Right ventricle myocardium superior (tissue), 1 donor: ENCODE results near the gene KRT16. TPM values are rescaled to one million over a fixed set of nuclear protein-coding genes. Genes with fewer than 3 reads are reported as not detected.
"Not testable (repeated sequence)": the region's sequence is repeated elsewhere in the genome, so short reads cannot be mapped to it uniquely, and the experiment has no call there.

Source experiments
- ATAC-seq: fragments of 200-7000 bp; cut with Tn5 transposase; one replicate; pipeline ENCODE4 v1.9.1; 2020; ENCODE audit warnings: mild to moderate bottlenecking; ENCODE audit not compliant: poor library complexity
- DNase-seq: peaks from one replicate; pipeline ENCODE4 v3.0.0-alpha.2; 2020
- intact Hi-C: fragments of 100-400 bp; cut with DNase I; formaldehyde crosslinking; loops from one replicate; pipeline ENCODE4 v1.11.2; 2022
- total RNA-seq: library from RNA; stranded (reverse); fragmentation: NEBNext Ultra II Directional; extraction: Animal tissue kit (Norgen Biotek cat#: 25700); gene quantifications from one replicate; pipeline ENCODE4 v1.2.1, GENCODE V29; 2021
- donor health status: DM: no; HTN: yes; CAD: no; lungs with severe emphysema.

The KRT16 gene
- total RNA-seq, 1 donor from 2014 or later, result not detected

GRCh38 chr17:41620583-41621434, 8.2 kb upstream of the KRT16 start:
- intact Hi-C loops, result no loop called here
- no peak for DNase-seq
- ATAC-seq, result no peak

- DNase-seq, result not testable (repeated sequence)
Observed at GRCh38 chr17:41619927-41620582, 7.5 kb upstream of the KRT16 start.

GRCh38 chr17:41619036-41619926, 6.7 kb upstream of the KRT16 start:
- DNase-seq (no peak), ATAC-seq (no peak)
- intact Hi-C loops, result no loop called here

More at GRCh38 chr17:41619927-41620582, 7.5 kb upstream of the KRT16 start:
- intact Hi-C loops, ATAC-seq: not testable (repeated sequence)

GRCh38 chr17:41618341-41619035, 5.9 kb upstream of the KRT16 start:
- DNase-seq, result no peak
- intact Hi-C loops, result no loop called here
- no peak for ATAC-seq

GRCh38 chr17:41617698-41618097, 5.1 kb upstream of the KRT16 start:
- ATAC-seq (no peak), DNase-seq (no peak)
- intact Hi-C loops, result no loop called here

- ATAC-seq (no peak), DNase-seq (no peak)
Observed at GRCh38 chr17:41617136-41617535, 4.6 kb upstream of the KRT16 start.

GRCh38 chr17:41616486-41616885, 3.9 kb upstream of the KRT16 start:
- ATAC-seq, intact Hi-C loops, DNase-seq: not testable (repeated sequence)

More at GRCh38 chr17:41617136-41617535, 4.6 kb upstream of the KRT16 start:
- intact Hi-C loops, result no loop called here

- intact Hi-C loops, result no loop called here
- DNase-seq, result no peak
Observed at GRCh38 chr17:41615454-41615853, 2.9 kb upstream of the KRT16 start.

GRCh38 chr17:41614767-41615166, 2.2 kb upstream of the KRT16 start:
- intact Hi-C loops, DNase-seq, ATAC-seq: not testable (repeated sequence)

More at GRCh38 chr17:41615454-41615853, 2.9 kb upstream of the KRT16 start:
- no peak for ATAC-seq

- no peak for DNase-seq
- intact Hi-C loops, result no loop called here
- no peak for ATAC-seq
Observed at GRCh38 chr17:41614098-41614497, 1.5 kb upstream of the KRT16 start.

- DNase-seq, result no peak
- intact Hi-C loops, result no loop called here
- ATAC-seq, result no peak
Observed at GRCh38 chr17:41613277-41614082, 913 bp upstream of the KRT16 start.

GRCh38 chr17:41610965-41611640, 1.5 kb downstream of the KRT16 start:
- ATAC-seq (no peak), DNase-seq (no peak)
- intact Hi-C loops, result no loop called here

GRCh38 chr17:41610061-41610517, 2.5 kb downstream of the KRT16 start:
- intact Hi-C loops, ATAC-seq, DNase-seq: not testable (repeated sequence)

- intact Hi-C loops, DNase-seq, ATAC-seq: not testable (repeated sequence)
Observed at GRCh38 chr17:41606930-41607329, 5.6 kb downstream of the KRT16 start.

- intact Hi-C loops, result no loop called here
- ATAC-seq (no peak), DNase-seq (no peak)
Observed at GRCh38 chr17:41602524-41602923, 10.0 kb downstream of the KRT16 start.

- ATAC-seq (no peak), DNase-seq (no peak)
- intact Hi-C loops, result no loop called here
Observed at GRCh38 chr17:41600318-41600717, 12.2 kb downstream of the KRT16 start.

- ATAC-seq (no peak), DNase-seq (no peak)
- intact Hi-C loops, result no loop called here
Observed at GRCh38 chr17:41599680-41600079, 12.9 kb downstream of the KRT16 start.
